Adipocyte (in vitro differentiated cells): ENCODE results near the gene KIF18B.
A peak's percentile ranks its signal among the peaks of the same experiment; 100 is the strongest.

Source experiments
- DNase-seq: peaks from one replicate; pipeline ENCODE4 v3.0.0-alpha.2; 2015; ENCODE audit warnings: low read depth
- H3K27me3 ChIP-seq: replicated peaks from 2 replicates; pipeline ENCODE4 v1.7.0; 2013; ENCODE audit warnings: mild to moderate bottlenecking, low read length, moderate library complexity; ENCODE audit not compliant: control insufficient read depth, insufficient read depth
- H3K36me3 ChIP-seq: 2 replicates; pipeline ENCODE4 v1.7.0; 2013; ENCODE audit warnings: low read length, mild to moderate bottlenecking, moderate library complexity; ENCODE audit not compliant: control insufficient read depth, insufficient read depth, severe bottlenecking
- H3K4me1 ChIP-seq: 2 replicates; pipeline ENCODE4 v1.7.0; 2013; ENCODE audit warnings: mild to moderate bottlenecking, low read length, moderate library complexity; ENCODE audit not compliant: control insufficient read depth, insufficient read depth
- H3K4me3 ChIP-seq: 2 replicates; pipeline ENCODE4 v1.7.0; 2013; ENCODE audit warnings: mild to moderate bottlenecking, low read length, moderate library complexity
- H3K9ac ChIP-seq: 2 replicates; pipeline ENCODE4 v1.7.0; 2013; ENCODE audit warnings: mild to moderate bottlenecking, low read length, moderate library complexity
- H3K9me3 ChIP-seq: 2 replicates; pipeline ENCODE4 v1.7.0; 2013; ENCODE audit warnings: mild to moderate bottlenecking, low read length, moderate library complexity; ENCODE audit not compliant: control insufficient read depth

The KIF18B gene

GRCh38 chr17:44947461-44948314 is at the start of gene KIF18B:
Gene KIF18B, minus strand, starts transcription at chr17:44947773. Its CDS starts 11,429 bp downstream, at chr17:44936344.
- H3K4me3 ChIP-seq: peak within 1 kb of the TSS; percentile 96
- no peaks in the 10 kb centered on the region for H3K36me3 ChIP-seq
- no peaks in the 10 kb centered on the region for H3K9me3 ChIP-seq
- H3K9ac ChIP-seq: peak within 1 kb of the TSS; percentile 88
- H3K4me1 ChIP-seq: peaks cover 9% of the 10 kb centered on the region
- DNase-seq: peak; percentile 97
- H3K27me3 ChIP-seq: no peaks in the 10 kb centered on the region

GRCh38 chr17:44996304-44996703 is 48.7 kb upstream of the KIF18B start:
- no peak for DNase-seq
- no peak overlapping the region for H3K4me3 ChIP-seq

GRCh38 chr17:44995436-44996001 is 47.9 kb upstream of the KIF18B start:
- Histone ChIP-seq H3K36me3 (no peaks in the 10 kb centered on the region), H3K9ac (no peak overlapping the region), H3K27me3 (peaks cover 58% of the 10 kb centered on the region), H3K4me1 (no peaks in the 10 kb centered on the region), H3K9me3 (peaks cover 8% of the 10 kb centered on the region), H3K4me3 (no peak overlapping the region)
- DNase-seq: peak; percentile 47

More at GRCh38 chr17:44996304-44996703, 48.7 kb upstream of the KIF18B start:
- Histone ChIP-seq H3K9me3 (peaks cover 8% of the 10 kb centered on the region), H3K27me3 (peaks cover 56% of the 10 kb centered on the region), H3K4me1 (no peaks in the 10 kb centered on the region), H3K9ac (no peak overlapping the region), H3K36me3 (no peaks in the 10 kb centered on the region)

- DNase-seq: no peak
- Histone ChIP-seq H3K9ac (no peak overlapping the region), H3K4me3 (no peak overlapping the region), H3K4me1 (no peaks in the 10 kb centered on the region), H3K27me3 (peaks cover 60% of the 10 kb centered on the region), H3K9me3 (no peaks in the 10 kb centered on the region), H3K36me3 (no peaks in the 10 kb centered on the region)
Measured at GRCh38 chr17:44992242-44992939, 44.8 kb upstream of the KIF18B start.

- DNase-seq: no peak
- no peak overlapping the region for H3K4me3 ChIP-seq
- H3K36me3 ChIP-seq: no peaks in the 10 kb centered on the region
- H3K9me3 ChIP-seq: no peaks in the 10 kb centered on the region
- H3K9ac ChIP-seq: no peak overlapping the region
- peaks cover 55% of the 10 kb centered on the region for H3K27me3 ChIP-seq
- H3K4me1 ChIP-seq: no peaks in the 10 kb centered on the region
Measured at GRCh38 chr17:44990994-44991393, 43.4 kb upstream of the KIF18B start.

- Histone ChIP-seq H3K9me3 (no peaks in the 10 kb centered on the region), H3K36me3 (no peaks in the 10 kb centered on the region), H3K9ac (no peak overlapping the region), H3K27me3 (peaks cover 56% of the 10 kb centered on the region), H3K4me1 (no peaks in the 10 kb centered on the region), H3K4me3 (no peak overlapping the region)
- DNase-seq: no peak
Measured at GRCh38 chr17:44989552-44990138, 42.1 kb upstream of the KIF18B start.

- H3K4me1 ChIP-seq: no peaks in the 10 kb centered on the region
- peaks cover 45% of the 10 kb centered on the region for H3K27me3 ChIP-seq
- H3K9ac ChIP-seq: no peak overlapping the region
- no peak overlapping the region for H3K4me3 ChIP-seq
- no peaks in the 10 kb centered on the region for H3K36me3 ChIP-seq
- H3K9me3 ChIP-seq: no peaks in the 10 kb centered on the region
- DNase-seq: no peak
Measured at GRCh38 chr17:44988044-44988942, 40.7 kb upstream of the KIF18B start.

GRCh38 chr17:44983563-44983962 is 36.0 kb upstream of the KIF18B start:
- no peaks in the 10 kb centered on the region for H3K36me3 ChIP-seq
- H3K4me1 ChIP-seq: no peaks in the 10 kb centered on the region
- no peaks in the 10 kb centered on the region for H3K9me3 ChIP-seq
- peaks cover 53% of the 10 kb centered on the region for H3K27me3 ChIP-seq
- DNase-seq: no peak
- H3K9ac ChIP-seq: no peak overlapping the region
- no peak overlapping the region for H3K4me3 ChIP-seq

GRCh38 chr17:44982113-44982702 is 34.6 kb upstream of the KIF18B start:
- peaks cover 8% of the 10 kb centered on the region for H3K4me1 ChIP-seq
- no peaks in the 10 kb centered on the region for H3K36me3 ChIP-seq
- peaks cover 64% of the 10 kb centered on the region for H3K27me3 ChIP-seq
- no peak for DNase-seq
- H3K4me3 ChIP-seq: no peak overlapping the region
- no peaks in the 10 kb centered on the region for H3K9me3 ChIP-seq
- no peak overlapping the region for H3K9ac ChIP-seq

GRCh38 chr17:44981221-44981968 is 33.8 kb upstream of the KIF18B start:
- peaks cover 8% of the 10 kb centered on the region for H3K4me1 ChIP-seq
- no peak overlapping the region for H3K9ac ChIP-seq
- DNase-seq: peak; percentile 71
- H3K4me3 ChIP-seq: no peak overlapping the region
- no peaks in the 10 kb centered on the region for H3K36me3 ChIP-seq
- no peaks in the 10 kb centered on the region for H3K9me3 ChIP-seq
- peaks cover 69% of the 10 kb centered on the region for H3K27me3 ChIP-seq
